HFFc6 (cell line): ENCODE results near the gene JADE2. TPM values are rescaled to one million over a fixed set of nuclear protein-coding genes. Genes with fewer than 3 reads are reported as not detected.

Experiments
- DNase-seq: peaks from one replicate; pipeline ENCODE4 v3.0.0-alpha.2; 2018
- H3K27ac Mint-ChIP-seq: 2 replicates; pipeline ENCODE4 v1.8.0; 2020; ENCODE audit warnings: mild to moderate bottlenecking, mixed read lengths
- H3K27me3 Mint-ChIP-seq: 2 replicates; pipeline ENCODE4 v1.8.0; 2021; ENCODE audit warnings: mild to moderate bottlenecking, moderate library complexity, mixed read lengths; ENCODE audit not compliant: insufficient read depth
- H3K36me3 Mint-ChIP-seq: 2 replicates; pipeline ENCODE4 v1.8.0; 2021; ENCODE audit warnings: low read depth, mixed read lengths
- H3K4me1 Mint-ChIP-seq: 2 replicates; pipeline ENCODE4 v1.8.0; 2020; ENCODE audit warnings: low read depth, mixed read lengths
- H3K4me3 Mint-ChIP-seq: 2 replicates; pipeline ENCODE4 v1.8.0; 2020; ENCODE audit warnings: mild to moderate bottlenecking, moderate library complexity, mixed read lengths
- H3K9me3 Mint-ChIP-seq: 2 replicates; pipeline ENCODE4 v1.8.0; 2020; ENCODE audit warnings: mild to moderate bottlenecking, mixed read lengths
- total RNA-seq, 6 experiments: library from RNA; stranded (reverse); fragmentation: NEBNext Ultra II Directional; extraction: Animal tissue kit (Norgen Biotek cat#: 25700); gene quantifications; 2 replicates in 1 of 6; 3 replicates in 5 of 6; pipeline ENCODE4 v1.2.3, GENCODE V29; 2021
- TF ChIP-seq, protein P1 (sequence below): fragments of 200-600 bp; sonication (generic); IDR thresholded peaks from 2 replicates; pipeline ENCODE4 v1.5.0; 2021; ENCODE audit warnings: antibody characterized with exemption, mild to moderate bottlenecking

Gene JADE2
- total RNA-seq, 6 experiments from 2014 or later = 32.8 to 41.0 (median 39.6) TPM

DNA sequence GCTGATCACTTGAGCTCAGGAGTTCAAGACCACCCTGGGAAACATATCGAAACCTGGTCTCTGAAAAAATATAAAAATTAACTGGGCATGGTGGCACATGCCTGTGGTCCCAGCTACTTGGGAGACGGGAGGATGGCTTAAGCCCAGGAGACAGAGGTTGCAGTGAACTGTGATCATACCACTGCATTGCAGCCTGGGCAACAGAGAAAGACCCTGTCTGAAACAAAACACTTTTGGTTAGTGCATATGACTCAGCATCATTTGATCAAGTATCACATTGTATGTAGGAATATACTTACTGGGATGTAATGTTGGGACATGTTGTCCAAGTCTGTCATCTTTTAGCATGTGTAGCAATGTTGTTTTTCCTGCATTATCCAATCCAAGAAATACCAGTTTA lies 95.2 kb downstream of the JADE2 start:
- Mint-ChIP-seq H3K27ac (no peak overlapping the region), H3K4me3 (no peak overlapping the region), H3K36me3 (peaks cover 22% of the 10 kb centered on the region; the same call in 1 of the 2 replicates), H3K4me1 (peaks cover 8% of the 10 kb centered on the region), H3K9me3 (no peaks in the 10 kb centered on the region), H3K27me3 (no peaks in the 10 kb centered on the region; the same call in 1 of the 2 replicates)
- TF ChIP-seq, protein P1, sequence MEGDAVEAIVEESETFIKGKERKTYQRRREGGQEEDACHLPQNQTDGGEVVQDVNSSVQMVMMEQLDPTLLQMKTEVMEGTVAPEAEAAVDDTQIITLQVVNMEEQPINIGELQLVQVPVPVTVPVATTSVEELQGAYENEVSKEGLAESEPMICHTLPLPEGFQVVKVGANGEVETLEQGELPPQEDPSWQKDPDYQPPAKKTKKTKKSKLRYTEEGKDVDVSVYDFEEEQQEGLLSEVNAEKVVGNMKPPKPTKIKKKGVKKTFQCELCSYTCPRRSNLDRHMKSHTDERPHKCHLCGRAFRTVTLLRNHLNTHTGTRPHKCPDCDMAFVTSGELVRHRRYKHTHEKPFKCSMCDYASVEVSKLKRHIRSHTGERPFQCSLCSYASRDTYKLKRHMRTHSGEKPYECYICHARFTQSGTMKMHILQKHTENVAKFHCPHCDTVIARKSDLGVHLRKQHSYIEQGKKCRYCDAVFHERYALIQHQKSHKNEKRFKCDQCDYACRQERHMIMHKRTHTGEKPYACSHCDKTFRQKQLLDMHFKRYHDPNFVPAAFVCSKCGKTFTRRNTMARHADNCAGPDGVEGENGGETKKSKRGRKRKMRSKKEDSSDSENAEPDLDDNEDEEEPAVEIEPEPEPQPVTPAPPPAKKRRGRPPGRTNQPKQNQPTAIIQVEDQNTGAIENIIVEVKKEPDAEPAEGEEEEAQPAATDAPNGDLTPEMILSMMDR = no peak
- DNase-seq = no peak

DNA sequence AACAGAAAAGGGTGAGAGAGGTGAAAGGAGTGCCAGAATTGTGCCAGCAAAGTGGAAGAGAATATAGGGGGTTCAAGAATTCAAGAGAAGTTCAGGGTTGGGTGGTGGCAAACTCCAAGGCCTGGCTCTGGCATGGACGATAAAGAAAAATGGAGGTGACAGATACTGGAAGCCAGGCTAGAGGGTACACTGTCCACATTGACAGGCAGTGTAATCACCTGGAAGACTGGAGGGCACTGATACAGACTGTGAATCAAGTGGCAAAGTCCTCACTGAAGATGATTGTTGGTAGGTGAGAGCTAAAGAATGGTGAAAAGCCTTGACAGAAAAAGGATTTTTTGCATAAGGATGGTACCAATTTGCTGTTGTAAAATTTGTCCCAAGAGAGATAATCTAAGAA lies 100.1 kb downstream of the JADE2 start:
- Mint-ChIP-seq H3K27ac (no peak overlapping the region), H3K27me3 (no peaks in the 10 kb centered on the region; the same call in 1 of the 2 replicates), H3K4me1 (peaks cover 15% of the 10 kb centered on the region), H3K9me3 (no peaks in the 10 kb centered on the region), H3K4me3 (no peak overlapping the region), H3K36me3 (peaks cover 4% of the 10 kb centered on the region; the same call in 1 of the 2 replicates)
- DNase-seq = no peak
- TF ChIP-seq, protein P1 = no peak

DNA sequence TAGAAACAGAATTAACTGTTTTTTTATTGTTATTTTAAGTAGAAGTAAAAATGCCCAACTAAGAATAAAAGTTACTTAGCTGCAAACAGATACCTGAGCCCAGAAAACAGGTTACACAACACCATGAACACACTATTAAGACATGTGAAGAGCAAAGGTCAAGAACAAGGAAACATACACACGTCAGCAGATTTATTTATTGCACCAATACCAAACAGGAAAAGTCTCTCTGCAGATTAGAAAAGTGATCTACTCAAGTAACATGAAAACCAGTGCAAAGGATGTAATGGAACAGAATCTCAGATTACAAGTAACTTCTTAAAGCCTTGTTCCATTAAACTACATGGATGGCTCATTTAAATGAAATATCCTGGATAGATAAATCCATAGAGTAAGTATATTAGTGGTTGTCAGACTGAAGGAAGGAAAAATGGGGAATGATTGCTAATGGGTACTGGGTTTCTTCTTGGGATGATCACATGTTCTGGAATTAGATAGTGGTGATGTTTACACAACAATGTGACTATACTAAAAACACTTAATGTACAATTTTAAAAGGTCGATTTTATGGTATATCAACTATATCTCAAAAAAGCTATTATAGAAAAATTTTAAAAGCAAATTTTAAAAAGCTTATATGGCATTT lies 101.0 kb downstream of the JADE2 start:
- TF ChIP-seq, protein P1 = no peak
- no peak for DNase-seq
- Mint-ChIP-seq H3K36me3 (peaks cover 4% of the 10 kb centered on the region; the same call in 1 of the 2 replicates), H3K4me3 (no peak overlapping the region), H3K9me3 (no peaks in the 10 kb centered on the region), H3K27me3 (no peaks in the 10 kb centered on the region; the same call in 1 of the 2 replicates), H3K4me1 (peaks cover 21% of the 10 kb centered on the region), H3K27ac (no peak overlapping the region)

Other genes starting within 250 kb of the JADE2 start
- gene CDKL3, start 158.5 kb upstream of the JADE2 start, total RNA-seq = 1 to 10 TPM; 1.4 to 3.2 (median 2.2) TPM
- 100 to 1,000 TPM in 1 of 6 experiments, 10 to 100 TPM in 5; 85.0 to 105 (median 95.6) TPM for gene UBE2B, start 154.1 kb upstream of the JADE2 start, total RNA-seq
- 10 to 100 TPM; 23.3 to 30.2 (median 28.4) TPM for gene CDKN2AIPNL, start 113.8 kb upstream of the JADE2 start, total RNA-seq
- gene SAR1B, start 107.2 kb downstream of the JADE2 start, total RNA-seq = 100 to 1,000 TPM in 4 of 6 experiments, 10 to 100 TPM in 2; 94.0 to 108 (median 103) TPM
- 10 to 100 TPM; 37.3 to 45.5 (median 42.2) TPM for gene SEC24A, start 123.1 kb downstream of the JADE2 start, total RNA-seq
- gene CAMLG, start 212.9 kb downstream of the JADE2 start, total RNA-seq = 10 to 100 TPM; 25.2 to 35.1 (median 26.3) TPM
- gene DDX46, start 233.1 kb downstream of the JADE2 start, total RNA-seq = 10 to 100 TPM; 31.2 to 46.4 (median 43.3) TPM